Progenitor cell of endocrine pancreas (in vitro differentiated cells): ENCODE results near the gene ZNF148. TPM values are rescaled to one million over a fixed set of nuclear protein-coding genes. Genes with fewer than 3 reads are reported as not detected.

Experiments used
- DNase-seq: peaks from one replicate; pipeline ENCODE4 v3.0.0; 2021; ENCODE audit warnings: low spot score; ENCODE audit not compliant: unreplicated experiment
- H3K27ac Mint-ChIP-seq: 2 replicates; pipeline ENCODE4 v1.8.0; 2021; ENCODE audit warnings: mild to moderate bottlenecking, moderate library complexity, mixed read lengths
- H3K27me3 Mint-ChIP-seq: 2 replicates; pipeline ENCODE4 v1.8.0; 2021; ENCODE audit warnings: mixed read lengths
- H3K36me3 Mint-ChIP-seq: 2 replicates; pipeline ENCODE4 v1.8.0; 2022; ENCODE audit warnings: mixed read lengths; ENCODE audit not compliant: insufficient read depth
- H3K4me1 Mint-ChIP-seq: 2 replicates; pipeline ENCODE4 v1.8.0; 2021; ENCODE audit warnings: low read depth, mixed read lengths
- H3K4me3 Mint-ChIP-seq: 2 replicates; pipeline ENCODE4 v1.8.0; 2021; ENCODE audit warnings: low read depth, mild to moderate bottlenecking, moderate library complexity, mixed read lengths
- H3K9me3 Mint-ChIP-seq: 2 replicates; pipeline ENCODE4 v1.8.0; 2021; ENCODE audit warnings: low read depth, mixed read lengths
- CTCF ChIP-seq: fragments of 200-600 bp; sonication (generic); IDR thresholded peaks from one replicate; pipeline ENCODE4 v1.5.0; 2021; ENCODE audit warnings: antibody characterized with exemption, mild to moderate bottlenecking; ENCODE audit not compliant: unreplicated experiment
- total RNA-seq: library from RNA; stranded (reverse); gene quantifications from 2 replicates; pipeline ENCODE4 v1.2.1, GENCODE V29; 2021

The ZNF148 gene
- total RNA-seq, 1 donor from 2014 or later = 48.6 TPM

- H3K27ac Mint-ChIP-seq = no peak overlapping the region
- H3K4me3 Mint-ChIP-seq = no peak overlapping the region
- H3K27me3 Mint-ChIP-seq = peaks cover 8% of the 10 kb centered on the region
- TF ChIP-seq CTCF = no peak
- peaks cover 3% of the 10 kb centered on the region for H3K9me3 Mint-ChIP-seq
- peaks cover 11% of the 10 kb centered on the region for H3K4me1 Mint-ChIP-seq
- peaks cover 4% of the 10 kb centered on the region for H3K36me3 Mint-ChIP-seq
- DNase-seq = no peak
These were observed 167.6 kb downstream of the ZNF148 start for GRCh38 chr3:125207507-125207906.

DNA sequence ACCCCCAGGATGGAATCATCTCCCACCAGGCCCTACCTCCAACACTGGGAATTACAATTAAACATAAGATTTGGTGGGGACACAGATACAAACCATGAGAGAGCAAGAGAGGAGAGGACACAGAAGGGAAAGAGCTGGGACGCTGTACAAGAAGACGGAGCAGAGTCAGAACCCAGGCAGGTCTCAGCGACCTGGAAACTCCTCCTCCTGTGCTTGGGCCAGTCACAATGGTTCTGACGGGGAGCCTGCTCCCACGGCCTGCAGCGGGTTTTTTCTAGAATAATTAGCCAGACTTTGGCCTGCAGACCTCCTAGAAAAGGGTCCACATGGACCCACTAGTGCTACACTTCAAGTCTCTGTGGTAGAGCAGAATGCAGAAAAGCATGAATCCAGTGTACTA is 168.2 kb downstream of the ZNF148 start:
- peaks cover 8% of the 10 kb centered on the region for H3K27me3 Mint-ChIP-seq
- TF ChIP-seq CTCF = no peak
- H3K27ac Mint-ChIP-seq = no peak overlapping the region
- DNase-seq = no peak
- no peak overlapping the region for H3K4me3 Mint-ChIP-seq
- peaks cover 6% of the 10 kb centered on the region for H3K36me3 Mint-ChIP-seq
- H3K4me1 Mint-ChIP-seq = peaks cover 11% of the 10 kb centered on the region
- peaks cover 6% of the 10 kb centered on the region for H3K9me3 Mint-ChIP-seq

- H3K36me3 Mint-ChIP-seq = peaks cover 5% of the 10 kb centered on the region
- peaks cover 9% of the 10 kb centered on the region for H3K4me1 Mint-ChIP-seq
- no peak for TF ChIP-seq CTCF
These were observed 171.4 kb downstream of the ZNF148 start for GRCh38 chr3:125203731-125204130.

DNA sequence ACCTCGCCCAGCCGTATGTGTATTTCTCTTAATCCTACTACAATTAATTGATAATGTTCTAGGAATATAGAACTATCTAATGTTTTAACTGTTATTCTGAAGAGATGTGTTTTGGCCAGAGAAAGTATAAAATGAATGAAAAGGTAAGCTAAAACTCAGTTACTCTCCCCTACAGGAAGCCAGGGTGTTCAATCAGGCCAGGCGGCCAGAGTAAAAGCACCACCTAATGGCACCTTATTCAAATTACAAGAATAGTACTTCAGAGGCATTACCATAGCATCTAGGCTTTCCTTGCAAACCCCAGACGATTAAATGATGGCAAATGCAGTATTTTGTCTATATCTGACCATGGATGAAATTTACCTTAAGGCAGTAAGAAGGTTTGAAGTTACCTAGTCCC is 172.9 kb downstream of the ZNF148 start:
- Mint-ChIP-seq H3K4me1 (peaks cover 1% of the 10 kb centered on the region), H3K9me3 (peaks cover 6% of the 10 kb centered on the region), H3K27ac (no peak overlapping the region), H3K27me3 (no peaks in the 10 kb centered on the region), H3K36me3 (peaks cover 5% of the 10 kb centered on the region), H3K4me3 (no peak overlapping the region)
- no peak for DNase-seq
- no peak for TF ChIP-seq CTCF

More at GRCh38 chr3:125203731-125204130, 171.4 kb downstream of the ZNF148 start:
- Mint-ChIP-seq H3K4me3 (no peak overlapping the region), H3K9me3 (peaks cover 6% of the 10 kb centered on the region), H3K27me3 (no peaks in the 10 kb centered on the region), H3K27ac (no peak overlapping the region)
- no peak for DNase-seq

DNA sequence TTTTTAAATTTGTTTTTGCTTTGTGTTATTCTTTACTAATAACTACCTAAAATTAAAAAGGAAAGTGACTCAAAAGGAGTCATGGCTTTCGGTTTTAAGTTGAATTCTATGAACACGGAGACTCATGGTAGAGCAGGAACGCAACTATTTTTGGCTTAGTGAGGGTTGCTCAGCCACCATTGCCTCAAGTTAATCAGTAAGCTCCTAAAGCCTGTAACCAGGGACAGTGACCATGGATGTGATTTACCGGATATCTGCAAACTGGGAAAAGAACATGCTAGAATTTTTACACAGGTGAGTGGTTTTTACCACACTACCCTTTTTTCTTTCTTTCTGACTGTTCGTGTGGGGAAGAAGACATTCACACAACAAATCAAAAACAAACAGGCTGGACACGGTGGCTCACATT is 174.4 kb downstream of the ZNF148 start:
- H3K27me3 Mint-ChIP-seq = no peaks in the 10 kb centered on the region
- no peak overlapping the region for H3K27ac Mint-ChIP-seq
- H3K36me3 Mint-ChIP-seq = peaks cover 5% of the 10 kb centered on the region
- no peak for DNase-seq
- peaks cover 6% of the 10 kb centered on the region for H3K9me3 Mint-ChIP-seq
- H3K4me1 Mint-ChIP-seq = peaks cover 1% of the 10 kb centered on the region
- no peak overlapping the region for H3K4me3 Mint-ChIP-seq
- TF ChIP-seq CTCF = no peak
